DLD1 (cell line): Measurements from ENCODE around the gene AUTS2.

Source experiments
- in situ Hi-C: cut with HindIII; loops from 2 replicates; pipeline ENCODE4 v1.10.0; 2017; ENCODE audit warnings: low sequenced_read_pairs

AUTS2 gene

DNA sequence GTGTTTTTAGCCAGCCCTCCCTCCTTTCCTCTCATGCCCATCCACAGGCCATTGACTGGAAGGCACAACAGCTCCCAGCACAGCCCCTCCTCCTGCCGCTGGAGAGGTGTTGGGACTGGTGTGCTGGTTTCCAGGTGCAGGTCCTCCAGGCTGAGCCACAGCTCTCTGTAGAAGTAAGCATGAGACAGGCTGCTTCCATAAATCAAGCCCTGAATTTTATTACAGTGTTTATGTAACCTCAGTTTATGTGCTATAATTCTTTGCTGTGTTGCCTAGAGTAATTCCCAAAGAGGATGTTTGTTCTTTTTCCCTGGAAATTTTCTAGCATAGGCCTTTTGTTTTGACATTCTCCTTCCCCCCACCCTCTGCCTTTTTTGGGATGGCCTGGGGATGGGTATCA lies 445.8 kb downstream of the AUTS2 start:
- in situ Hi-C loops, result no loop called here

DNA sequence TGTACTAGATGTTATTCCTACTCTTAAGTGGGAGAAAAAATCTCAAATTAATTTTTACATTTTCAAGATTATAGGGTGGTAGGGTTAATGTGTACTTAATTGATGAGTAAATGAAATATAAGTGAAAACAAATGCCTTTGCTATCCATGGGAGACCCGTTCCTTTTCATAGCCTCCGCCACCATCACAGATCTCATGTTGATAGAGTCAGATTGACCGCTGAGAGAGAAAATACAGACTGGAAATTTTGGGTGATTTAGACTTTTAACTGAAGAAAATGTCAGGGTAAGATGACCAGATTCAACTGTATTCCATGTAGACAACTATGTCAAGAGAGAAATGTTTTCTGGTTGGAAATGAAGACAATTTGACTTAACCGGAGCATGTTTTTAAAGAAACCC lies 446.2 kb downstream of the AUTS2 start:
- in situ Hi-C loops, result no loop called here

DNA sequence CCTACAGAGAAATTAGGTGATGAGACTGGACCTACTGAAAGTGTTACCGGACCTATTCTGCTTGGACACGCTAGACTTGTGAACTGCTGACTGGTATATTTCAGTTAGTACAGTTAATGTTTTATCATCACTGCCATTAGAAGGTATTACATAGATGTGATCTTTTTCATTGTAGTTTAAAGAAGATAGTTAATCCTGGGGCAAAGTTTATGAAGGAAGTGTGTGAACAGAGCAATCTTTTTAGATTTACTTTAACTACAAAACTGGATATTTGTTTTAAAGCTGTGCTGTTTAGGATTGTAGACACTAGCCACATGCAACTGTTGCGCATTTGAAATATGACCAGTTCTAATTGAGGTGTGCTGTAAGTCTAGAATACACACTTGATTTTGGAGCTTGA lies 446.7 kb downstream of the AUTS2 start:
- in situ Hi-C loops, result no loop called here

DNA sequence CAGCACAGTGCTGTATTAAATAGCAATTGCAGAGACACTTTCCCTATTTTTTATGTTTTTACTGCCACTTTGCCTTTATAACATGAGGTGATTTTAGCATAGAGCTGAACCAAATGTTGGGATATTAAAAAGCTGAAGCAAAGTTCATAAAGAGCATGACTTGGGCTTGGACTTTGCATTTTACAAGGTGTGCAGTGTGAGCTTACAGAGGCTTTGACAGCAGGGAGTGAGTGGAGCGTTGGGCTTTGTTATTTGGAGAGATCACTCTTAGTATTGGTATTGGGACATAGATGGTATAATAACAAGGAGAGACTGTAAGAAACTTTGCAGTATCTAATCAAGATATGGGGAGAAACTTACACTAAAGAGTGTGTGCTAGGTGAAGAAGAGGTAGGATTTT lies 449.1 kb downstream of the AUTS2 start:
- in situ Hi-C loops, result no loop called here

DNA sequence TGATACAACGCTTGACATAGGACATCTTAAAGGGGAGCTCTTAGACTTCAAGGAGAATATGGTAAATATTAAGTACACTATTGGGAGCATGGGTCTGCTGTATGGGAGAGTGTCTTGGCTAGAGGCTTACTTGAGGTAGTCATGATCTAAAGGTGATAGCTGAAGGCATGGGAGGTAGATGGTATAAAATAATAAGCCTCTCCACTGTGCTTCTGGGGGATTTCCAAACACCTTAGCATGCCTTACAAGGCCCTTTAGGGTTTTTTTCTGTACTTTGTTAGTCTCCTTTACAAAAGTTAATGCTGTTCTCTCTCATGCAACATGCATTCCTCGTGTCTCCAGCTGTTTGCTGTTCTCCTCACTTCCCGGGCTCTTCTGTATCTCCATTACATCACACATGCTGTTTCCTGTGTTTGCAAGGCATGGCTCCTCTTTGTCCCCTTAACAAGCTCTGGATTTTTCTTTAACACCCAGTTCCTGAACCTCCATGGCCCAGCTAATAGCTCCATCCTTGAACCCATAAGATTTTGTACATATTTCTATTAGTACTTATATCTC lies 449.7 kb downstream of the AUTS2 start:
- in situ Hi-C loops, result no loop called here

DNA sequence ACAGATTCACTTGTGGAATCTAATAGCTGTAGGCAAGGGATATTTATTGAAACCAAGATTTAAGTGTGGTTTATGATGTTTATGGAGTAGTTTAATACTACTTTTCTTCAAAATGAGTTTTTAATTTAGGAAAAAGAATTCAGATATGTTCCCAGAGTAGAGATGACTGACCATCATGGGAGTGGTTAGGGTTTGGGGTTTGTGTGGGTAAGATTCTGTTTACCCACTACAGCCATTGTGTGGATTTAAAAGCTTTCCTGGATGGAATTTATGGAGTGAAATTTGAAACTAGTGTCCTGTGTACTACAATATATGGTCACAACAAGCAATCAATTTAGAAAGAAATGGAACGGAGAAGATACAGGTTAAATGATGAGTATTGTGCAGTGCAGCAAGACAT lies 453.5 kb downstream of the AUTS2 start:
- in situ Hi-C loops, result no loop called here

DNA sequence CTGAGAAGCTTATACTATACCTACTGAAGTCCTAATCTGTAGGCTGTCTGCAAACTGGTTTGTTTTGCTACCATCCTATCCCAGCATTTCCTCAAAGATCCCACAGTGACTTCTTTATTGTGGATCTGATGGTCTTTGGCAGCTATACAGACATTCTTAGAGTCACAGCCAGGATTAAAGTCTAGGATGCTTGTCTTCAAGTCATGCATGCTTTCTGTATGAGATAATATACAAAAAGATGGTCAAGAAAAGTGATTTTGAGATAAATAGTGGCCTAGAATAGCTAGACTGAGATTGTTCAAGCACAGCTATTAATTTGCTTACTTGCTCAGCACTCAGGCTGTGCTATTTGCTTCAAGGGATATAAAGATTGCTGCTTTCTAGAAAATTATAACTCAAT lies 454.4 kb downstream of the AUTS2 start:
- in situ Hi-C loops, result no loop called here

DNA sequence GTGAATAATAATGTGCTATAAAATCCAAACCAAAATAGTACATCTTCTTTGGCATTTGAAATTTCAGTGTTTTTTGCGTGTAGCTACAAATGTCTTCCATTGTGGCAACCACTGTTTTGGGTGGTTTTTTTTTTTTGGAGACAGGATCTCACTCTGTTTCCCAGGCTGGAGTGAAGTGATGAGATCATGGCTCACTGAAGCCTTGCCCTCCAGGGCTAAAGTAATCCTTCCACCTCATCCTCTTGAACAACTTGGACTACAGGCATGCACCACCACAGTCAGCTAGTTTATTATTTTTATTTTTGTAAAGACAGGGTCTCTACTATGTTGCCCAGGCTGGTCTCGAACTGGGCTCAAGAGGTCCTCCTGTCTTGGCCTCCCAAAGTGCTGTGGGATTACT lies 455.1 kb downstream of the AUTS2 start:
- in situ Hi-C loops, result no loop called here

DNA sequence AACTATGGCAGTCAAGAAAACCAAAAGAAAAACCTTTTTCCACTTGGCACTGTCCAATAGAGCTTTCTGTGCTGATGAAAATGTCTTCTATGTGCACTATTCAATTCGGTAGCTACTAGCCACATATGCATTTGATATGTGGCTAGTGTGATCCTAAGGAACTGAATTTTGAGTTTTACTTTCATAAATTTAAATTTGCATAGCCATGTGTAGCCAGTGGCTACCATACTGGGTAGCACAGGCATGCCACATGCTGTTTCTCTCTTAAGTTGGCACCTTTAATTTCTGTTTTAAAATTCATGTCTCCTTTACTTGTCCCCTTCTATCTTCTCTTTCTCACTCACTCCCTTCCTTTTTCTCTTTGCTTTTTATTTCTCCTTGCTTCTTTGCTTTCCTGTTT lies 455.7 kb downstream of the AUTS2 start:
- in situ Hi-C loops, result no loop called here

DNA sequence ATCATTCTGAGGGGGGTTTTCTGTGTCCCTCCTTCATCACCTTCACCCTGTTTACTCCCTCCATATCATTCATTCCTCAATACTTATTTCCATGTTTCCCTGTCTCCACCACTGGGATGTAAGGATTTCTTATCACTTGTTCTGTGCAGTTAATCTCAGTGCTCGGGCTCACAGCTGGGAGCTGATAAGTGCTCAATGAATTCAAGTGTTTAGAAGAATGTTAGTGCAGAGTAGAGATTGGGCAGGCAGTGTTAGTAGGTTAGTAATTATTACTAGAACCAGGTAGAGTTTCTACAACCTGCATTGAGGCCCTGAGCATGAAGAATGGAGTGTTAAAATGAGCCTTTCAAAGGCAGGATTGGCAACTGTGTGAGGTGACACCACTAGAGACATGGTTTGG lies 458.1 kb downstream of the AUTS2 start:
- in situ Hi-C loops, result no loop called here

DNA sequence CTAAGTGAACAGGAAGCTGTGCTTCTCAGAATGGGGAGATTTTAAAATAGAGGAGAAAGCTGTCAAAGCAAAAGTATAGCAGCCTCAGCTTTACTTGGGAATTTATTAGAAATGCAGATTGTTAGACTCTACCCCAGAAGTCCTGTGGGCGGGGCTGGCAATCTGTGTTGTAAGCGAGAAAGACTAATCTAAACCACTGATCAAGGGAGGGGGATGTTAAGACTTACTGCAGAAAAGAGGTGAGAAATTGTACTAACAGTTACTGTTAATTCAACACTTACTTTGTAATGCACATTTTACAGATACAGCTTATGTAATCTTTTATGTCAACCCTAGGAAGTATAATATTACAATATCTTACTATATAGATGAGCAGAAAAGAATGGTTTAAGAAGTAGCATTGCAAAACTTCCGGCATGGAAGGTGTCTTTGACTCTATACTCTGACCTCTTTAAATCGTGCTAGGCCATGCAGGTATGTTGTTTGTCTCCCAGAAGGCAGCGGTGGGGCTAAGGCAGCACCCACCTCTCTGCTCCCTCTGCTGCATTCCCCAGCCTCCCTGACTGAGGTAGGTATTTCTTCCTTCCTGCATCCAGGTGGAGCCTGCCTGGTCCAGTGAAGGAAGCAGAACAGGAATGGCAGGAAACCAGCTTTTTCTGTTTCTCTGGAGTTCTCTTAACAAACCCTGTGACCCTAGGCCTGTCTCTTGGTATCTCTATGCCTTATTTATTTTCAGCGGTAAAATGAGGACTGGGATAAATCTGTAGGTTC lies 462.2 kb downstream of the AUTS2 start:
- in situ Hi-C loops, result no loop called here

DNA sequence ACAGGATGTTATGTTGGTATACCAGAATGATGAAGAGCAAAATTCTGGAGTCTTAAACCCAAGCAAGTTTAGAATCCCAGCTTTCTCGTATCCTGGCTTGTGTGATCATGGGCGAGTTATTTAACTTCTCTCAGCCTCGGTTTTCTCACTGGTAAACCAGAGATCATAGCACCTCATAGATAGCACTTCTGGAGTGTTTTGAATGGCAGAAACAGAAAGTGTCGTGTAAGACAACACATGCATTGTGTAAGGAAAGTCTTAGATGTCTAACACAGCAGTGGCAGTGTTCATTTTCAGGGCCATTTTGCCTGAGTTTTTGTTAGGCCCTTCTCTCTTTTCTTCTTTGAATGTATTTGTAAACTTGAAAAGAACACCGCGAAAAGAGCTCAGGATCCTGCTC lies 465.1 kb downstream of the AUTS2 start:
- in situ Hi-C loops, result no loop called here

DNA sequence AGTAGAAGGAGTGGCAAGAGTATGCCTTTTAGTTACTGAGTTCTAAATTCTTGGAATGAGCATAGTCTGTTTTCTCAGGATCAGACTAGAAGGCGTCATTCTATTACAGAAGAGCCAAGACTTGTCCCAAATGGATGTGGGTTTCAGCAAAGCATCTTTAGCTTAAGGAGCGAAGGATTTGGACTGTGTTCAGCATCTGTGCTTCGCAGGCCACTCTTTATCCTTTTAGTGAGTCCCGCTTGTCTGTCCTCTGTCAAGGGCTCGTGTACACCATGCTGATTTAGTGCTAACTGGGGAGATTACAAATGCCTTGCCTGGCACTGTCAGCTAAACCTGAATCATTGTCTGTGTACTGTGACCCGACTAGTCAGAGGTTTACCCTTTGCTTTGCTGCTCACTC lies 465.7 kb downstream of the AUTS2 start:
- in situ Hi-C loops, result no loop called here

DNA sequence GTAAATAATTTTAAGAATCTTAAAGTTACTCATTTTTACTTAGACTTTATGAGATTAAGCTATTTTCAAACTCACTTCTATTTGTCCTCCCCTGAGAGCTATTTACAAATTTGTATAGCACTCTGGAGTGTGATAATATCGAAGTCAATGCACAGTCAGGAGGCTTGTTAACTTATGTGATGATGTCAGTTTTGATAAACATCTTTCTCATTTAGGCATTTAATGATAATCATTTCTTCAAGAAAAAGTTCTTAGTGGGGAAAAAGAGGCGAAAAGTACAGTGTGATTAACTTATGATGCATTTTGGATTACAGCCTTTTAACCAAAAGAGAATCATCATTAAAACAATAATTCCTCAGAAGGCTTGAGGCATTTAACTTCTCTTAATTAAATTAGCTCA lies 468.6 kb downstream of the AUTS2 start:
- in situ Hi-C loops, result no loop called here

DNA sequence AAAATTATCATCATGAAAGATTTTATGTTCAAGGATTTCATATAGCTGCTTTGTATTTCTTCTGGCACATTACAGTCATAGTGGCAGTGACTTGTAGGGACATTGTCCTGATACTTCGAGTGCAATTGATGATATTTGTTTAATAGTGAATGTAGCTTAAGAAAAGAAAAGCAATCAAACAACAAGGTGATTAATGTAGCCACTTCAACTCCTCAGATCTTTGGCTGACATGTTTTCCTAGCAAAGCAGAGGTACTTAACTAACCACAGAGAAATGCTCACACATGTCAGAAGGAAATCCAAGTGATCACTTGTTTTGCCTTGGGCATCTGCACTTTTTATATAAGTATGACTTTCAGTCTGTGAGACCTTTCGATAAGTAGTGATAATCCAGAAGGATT lies 470.3 kb downstream of the AUTS2 start:
- in situ Hi-C loops, result no loop called here

DNA sequence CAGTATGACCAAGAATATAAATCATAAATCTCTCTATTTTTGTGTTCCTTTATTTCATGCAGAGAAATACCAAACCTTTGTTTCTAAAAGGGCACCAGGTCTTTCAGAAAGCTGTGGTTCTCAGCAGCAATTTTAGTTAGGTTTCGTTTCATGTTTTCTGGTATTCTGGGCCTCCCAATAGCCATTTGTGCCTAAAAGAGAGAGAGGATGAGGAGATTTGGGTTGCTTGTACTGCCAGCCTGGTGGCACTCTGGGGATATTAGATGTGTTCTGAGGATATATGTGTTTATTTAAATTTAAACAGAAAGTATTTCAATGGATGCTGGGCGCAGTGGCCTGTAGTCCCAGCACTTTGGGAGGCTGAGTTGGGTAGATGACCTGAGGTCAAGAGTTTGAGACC lies 471.7 kb downstream of the AUTS2 start:
- in situ Hi-C loops, result no loop called here

DNA sequence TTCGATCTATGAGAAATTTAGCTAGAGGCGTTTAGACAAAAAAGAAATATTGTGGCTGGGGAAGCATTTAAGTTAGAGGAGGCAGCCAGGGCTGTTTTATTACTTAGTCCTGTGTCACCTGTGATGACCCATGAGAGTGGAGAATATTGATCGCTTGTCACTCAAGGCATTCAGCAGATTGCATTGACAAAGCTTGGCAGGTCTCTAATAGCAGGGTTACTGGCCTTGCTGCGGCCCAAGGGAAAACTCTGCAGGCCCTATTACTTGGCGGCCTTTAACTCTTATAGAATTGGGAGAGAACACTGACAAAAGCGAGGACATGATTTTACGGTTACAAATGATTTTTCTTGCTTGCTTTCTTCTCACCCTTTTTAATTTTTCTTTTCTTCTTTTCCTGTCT lies 473.5 kb downstream of the AUTS2 start:
- in situ Hi-C loops, result no loop called here

DNA sequence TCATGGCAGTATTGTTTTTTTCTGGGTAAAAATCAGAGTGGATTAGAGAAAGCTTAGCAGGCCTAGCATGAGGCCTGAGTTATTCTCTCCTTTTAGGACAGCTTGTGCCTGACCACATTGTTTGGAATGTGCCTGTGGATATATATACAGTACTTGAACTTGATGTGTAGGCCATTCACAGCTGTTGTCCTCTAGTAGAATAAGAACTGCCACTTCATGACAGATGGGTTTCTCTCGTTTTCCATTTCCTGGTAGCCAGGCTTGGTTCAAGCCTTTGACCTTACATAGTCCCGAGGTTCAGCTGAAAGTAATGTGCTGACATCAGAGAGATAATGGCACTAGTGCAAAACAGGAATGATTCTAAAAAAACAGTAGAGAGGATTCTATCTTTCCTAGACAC lies 473.9 kb downstream of the AUTS2 start:
- in situ Hi-C loops, result no loop called here

DNA sequence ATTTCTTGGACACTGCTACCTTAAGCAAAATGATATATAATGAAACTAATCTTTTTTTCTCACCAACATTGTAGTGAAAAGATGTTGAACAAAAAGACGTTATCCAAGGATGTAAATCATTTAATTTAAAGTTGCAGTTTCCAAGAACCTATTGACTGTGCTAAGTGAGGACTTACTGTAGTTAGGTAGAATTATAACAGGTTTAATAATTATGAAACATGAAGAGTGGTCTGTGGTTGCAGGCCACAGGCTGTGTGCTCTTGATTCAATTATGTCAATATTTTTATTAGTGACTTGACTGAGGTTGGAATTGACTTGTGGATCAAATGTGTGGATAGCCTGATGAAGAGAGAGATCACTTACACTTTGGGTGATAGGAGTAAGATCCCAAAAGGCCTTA lies 478.1 kb downstream of the AUTS2 start:
- in situ Hi-C loops, result no loop called here

DNA sequence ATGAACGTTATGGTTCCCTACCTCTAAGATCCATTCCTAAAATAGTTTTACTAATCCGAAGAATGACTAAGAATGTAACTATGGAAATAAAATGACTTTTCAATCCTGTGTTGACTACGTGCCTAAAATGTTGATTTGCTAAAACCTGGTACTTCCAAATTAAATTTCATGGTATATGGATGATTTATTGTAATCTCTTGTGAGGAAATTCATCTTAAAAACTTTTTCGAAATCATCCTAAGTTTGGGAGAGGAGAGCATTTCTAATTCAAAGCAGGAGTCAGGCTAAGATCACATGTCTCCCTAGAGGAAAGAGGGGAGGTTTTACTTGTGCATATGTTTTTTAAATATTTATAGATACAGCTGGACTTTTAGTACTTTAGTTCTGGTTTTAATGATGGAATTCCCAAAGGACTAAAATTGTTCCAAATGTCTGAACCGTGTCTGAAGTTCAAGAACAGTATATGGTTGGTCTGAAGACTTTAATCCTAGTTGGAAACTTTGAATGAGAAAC lies 483.9 kb downstream of the AUTS2 start:
- in situ Hi-C loops, result no loop called here

DNA sequence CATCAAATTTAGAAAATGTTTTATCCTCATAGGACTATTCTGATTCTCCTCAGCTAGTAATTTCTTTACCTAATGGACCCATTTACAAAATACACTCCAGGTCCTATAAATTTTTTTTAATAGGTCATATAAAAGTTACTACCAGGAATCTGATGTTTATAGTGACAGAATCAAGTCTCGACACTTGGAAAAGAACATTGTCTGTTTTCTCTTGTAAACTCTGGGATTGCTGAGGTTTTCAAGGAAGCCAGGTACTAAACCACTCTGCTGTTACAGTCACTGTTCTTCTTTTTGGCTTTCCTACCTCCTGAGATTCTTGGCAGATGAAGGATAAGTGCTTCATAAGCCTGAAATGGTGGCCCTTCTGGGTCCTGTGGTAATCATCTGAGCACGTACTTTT lies 493.1 kb downstream of the AUTS2 start:
- in situ Hi-C loops, result no loop called here

DNA sequence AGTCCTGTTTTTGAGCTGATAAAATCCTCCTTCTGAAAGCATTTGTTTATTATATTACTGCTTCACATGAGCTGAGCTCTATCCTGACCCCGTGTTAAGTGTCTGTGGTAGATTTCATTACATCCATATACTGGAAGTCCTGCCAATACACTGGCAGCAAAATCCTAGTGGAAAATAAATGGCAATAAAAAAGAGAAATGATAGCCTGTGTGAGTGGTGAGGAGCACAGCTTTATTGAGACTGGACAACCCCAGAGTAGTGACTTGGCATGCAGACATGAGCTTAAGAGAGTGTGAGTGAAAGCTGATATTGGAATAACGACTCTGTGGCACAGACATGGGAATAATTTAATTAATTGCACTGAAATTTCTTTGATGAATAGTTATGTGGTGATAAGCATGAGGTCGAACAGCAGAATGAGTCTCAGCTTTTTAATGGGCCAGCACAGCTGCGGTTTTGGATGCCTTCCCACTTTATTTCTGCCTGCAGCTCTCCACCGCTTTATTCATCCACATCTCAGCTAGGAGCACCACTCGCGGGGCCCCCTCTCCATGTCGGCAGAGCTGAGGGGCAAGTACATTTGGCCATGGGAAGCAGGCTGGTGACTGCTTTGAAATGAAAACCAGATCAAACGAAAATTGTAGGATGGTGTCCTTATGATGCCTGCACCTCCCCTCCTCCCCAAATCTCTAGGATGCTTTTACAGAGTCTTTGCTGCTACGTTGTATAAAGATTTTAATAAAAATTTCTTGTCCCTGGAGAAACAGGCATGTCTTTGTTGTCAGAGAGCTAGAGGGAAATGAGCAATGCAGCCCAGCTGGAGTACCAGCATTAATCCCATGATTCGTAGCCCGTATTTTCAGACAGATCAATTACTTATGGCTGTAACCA lies 494.3 kb downstream of the AUTS2 start:
- in situ Hi-C loops, result no loop called here
